Activated gamma-delta T cell (primary cell): ENCODE measurements around the gene CPT2.
A peak's percentile ranks its signal among the peaks of the same experiment; 100 is the strongest.

Experiments
- DNase-seq: peaks from one replicate; lab custom pipeline; 2025; lab: John Stamatoyannopoulos, UW
- total RNA-seq, 2 donors: gene quantifications; one replicate each; lab custom pipeline; 2026; lab: John Stamatoyannopoulos, UW

Gene CPT2
- total RNA-seq: 25.2 to 28.4 reads per million in 2 donors

DNA sequence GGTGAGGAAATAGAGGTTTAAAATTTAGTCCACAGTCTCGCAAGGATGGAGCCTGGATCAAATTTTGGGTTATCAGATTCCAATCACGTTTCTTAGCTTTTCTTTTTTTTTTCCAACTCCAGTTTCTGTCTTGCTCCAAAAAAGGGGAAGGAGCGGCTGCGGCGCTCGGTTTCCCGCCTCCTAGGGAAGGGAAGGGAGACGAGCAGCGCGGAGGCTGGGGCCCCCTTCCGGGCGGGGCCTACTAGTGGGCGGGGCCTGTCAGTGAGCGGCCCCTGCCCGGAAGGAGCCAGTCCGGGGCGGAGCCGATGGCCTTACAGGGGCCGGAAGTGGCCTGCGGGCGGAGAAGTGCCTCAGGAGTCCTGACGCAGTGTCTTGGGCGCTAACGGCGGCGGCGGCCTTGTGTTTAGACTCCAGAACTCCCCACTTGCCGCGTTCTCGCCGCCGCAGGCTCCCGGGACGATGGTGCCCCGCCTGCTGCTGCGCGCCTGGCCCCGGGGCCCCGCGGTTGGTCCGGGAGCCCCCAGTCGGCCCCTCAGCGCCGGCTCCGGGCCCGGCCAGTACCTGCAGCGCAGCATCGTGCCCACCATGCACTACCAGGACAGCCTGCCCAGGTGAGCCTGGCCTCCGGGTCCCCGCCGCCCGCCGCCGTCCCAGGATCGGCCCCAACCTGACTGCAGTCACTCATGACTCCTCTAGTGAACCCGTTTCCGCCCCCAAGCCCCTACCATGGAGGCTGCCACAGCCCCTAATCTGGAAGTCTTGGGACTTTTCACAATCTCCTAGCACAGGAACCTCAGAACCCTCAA is at the start of gene CPT2:
CPT2 (plus strand) TSS at position 340 of the 806 bp plus-strand sequence; CDS start at position 460, 120 bp downstream.
- peak; percentile 88 for DNase-seq

DNA sequence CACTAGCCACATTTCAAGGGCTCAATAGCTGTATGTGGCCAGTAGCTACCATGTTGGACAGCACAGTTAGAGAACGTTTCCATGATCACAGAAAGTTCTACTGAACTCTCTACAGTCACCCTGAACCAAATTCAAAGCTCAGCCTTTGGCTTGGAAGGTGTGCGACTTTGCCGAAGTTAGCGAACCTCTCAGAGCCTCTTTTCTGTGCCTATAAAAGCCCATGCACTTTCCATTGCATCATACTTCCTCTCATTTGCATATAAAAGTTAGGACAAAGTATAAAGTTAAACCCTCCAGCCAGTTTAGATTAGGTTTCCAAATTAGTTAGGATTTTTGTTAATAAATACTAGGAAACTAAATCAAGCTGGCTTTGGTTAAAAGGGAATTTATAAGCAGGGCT is 49.5 kb upstream of the CPT2 start:
- DNase-seq: no peak

DNA sequence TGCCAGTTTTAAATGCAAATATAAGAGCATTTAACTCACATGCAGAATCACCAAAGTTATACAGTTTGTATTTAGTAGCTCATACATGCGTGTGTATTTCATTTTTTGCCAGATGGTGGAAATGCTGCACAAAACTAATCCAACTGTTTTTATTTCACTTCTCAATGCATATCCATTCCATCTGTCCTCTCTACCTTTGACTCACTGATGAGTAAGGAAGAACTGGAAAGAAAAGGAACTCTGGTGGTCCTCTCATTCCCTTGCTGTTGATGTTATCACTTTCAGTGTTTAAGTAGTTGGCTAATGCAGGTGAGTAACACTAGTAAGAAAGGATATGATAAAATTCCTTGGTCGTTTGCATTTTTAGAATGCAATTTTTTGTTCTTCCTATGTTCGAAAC is 48.5 kb upstream of the CPT2 start:
- DNase-seq: no peak

DNA sequence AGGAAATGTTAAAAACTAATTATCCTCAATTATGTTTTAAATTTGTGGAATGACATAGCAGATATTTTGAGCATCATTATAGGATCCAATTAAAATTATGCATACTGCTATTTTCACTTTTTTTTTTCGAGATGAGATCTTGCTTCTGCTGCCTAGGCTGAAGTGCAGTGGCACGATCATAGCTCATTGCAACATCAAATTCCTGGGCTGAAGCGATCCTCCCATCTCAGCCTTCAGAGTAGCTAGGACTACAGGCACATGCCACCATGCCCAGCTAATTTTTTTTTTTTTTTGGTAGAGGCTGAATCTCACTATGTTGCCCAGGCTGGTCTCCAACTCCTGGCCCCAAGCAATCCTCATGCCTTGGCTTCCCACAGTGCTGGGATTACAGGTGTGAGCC is 42.9 kb upstream of the CPT2 start:
- DNase-seq: no peak

DNA sequence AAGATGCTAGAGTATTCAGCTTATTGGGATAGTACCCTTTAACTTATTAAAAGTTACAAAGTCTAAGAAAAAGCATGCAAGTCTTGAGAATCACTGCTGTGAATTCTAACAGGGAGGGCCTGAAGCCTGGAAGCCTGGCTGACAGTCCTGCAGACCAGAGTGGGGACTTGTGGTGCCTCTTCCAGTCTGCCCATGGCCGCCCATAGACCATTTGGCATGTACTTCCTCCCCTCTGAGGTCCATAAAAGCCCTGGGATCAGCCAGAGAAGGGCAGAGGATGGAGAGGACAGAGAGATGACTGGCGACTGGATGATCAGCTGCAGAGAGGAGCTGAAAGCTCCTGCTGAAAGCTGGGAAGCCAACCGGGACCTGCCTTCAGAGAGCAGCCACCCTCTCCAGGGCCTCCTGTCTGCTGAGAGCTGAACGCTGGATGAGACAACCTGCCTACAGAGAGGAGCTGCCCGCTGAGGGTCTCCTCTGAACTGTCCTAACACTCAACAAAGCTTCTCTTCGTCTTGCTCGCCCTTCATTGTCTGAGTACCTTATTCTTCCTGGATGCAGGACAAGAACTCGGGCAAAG is 41.7 kb upstream of the CPT2 start:
- no peak for DNase-seq

DNA sequence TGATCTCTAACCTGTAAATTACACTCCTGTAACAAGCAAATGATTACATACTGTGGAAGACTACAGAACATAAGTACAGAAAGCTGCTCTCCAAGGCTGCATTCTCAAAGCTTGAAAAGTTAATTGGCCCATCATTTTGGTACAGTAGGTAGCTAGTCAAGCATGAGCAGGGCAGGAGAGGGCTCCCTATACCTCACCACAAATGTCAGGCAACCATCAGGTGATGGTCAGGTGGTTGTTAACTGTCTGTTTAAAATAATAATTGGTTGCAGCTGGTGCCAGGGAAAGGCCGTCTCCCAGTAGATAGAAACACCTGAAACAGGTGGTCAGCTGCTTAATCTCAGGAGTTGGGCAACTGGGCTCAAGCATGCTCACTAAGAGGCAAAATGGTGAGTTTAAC is 41.1 kb upstream of the CPT2 start:
- DNase-seq: no peak

DNA sequence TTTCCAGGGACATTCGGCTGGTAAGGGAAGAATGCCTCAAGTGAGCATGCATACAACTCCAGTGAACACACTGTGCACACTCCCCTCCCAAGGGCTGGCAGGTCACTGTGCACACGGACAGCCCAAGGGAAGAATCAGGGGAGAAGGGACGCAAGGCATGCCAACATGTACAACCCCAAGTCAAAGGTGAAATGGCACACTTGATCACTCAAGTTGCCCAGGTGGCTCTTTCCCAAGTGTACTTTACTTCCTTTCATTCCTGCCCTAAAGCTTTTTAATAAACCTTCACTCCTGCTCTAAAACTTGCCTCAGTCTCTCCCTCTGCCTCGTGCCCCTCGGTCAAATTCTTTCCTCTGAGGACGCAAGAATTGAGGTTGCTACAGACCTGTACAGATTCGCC is 40.7 kb upstream of the CPT2 start:
- DNase-seq: no peak

DNA sequence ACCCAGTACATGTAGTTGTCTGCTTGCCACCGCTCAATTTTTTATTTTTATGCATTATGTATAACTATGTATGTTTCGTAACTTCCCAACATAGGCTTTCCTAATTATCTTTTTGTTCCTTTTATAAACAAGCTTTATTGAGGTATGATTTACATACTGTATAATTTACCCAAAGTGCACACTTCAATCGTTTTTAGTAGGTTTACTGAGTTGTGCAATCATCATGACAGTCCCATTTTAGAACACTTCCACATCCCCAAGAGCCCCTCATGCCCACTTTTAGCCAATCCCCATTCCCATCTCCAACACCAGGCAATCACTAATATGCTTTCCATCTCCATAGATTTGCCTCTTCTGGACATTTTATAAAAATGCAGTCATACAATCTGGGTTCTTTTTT is 39.8 kb upstream of the CPT2 start:
- no peak for DNase-seq

DNA sequence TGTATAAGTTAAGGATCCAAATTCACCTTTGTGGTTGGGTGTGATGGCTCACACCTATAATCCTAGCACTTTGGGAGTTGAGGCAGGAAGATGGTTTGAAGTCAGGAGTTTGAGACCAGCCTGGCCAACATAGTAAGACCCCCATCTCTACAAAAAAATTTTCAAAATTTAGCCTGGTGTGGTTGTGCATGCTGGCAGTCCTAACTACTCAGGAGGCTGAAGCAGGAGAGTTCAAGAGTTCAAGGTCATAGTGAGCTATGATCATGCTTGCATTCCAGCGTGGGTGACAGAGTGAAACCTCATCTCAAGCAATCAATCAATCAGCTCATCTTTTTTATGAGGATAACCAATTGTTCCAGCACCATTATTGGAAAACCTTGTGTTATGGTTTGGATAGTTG is 37.7 kb upstream of the CPT2 start:
- DNase-seq: no peak

DNA sequence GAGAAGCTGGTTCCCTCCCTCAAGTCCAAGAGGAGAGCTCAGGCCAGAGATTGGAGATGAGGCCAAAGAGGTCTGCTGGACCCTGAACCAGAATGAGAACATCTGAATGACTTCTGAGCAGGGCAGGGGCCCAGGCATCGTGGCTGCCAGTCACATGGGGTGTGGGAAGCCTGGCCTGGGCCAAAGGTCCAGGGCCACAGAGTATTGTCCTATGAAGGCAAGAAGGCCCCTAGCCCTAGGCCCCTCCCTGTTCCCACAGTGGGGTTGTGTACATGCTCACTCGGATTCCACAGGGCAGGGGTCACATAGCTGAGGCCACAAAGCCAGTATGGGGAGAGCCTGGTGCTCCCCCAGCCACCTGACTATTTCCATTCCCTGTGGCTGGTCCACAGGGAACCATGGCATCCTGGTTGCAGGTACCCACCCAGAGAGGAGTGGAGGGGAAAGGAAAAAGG is 35.7 kb upstream of the CPT2 start:
- DNase-seq: no peak

DNA sequence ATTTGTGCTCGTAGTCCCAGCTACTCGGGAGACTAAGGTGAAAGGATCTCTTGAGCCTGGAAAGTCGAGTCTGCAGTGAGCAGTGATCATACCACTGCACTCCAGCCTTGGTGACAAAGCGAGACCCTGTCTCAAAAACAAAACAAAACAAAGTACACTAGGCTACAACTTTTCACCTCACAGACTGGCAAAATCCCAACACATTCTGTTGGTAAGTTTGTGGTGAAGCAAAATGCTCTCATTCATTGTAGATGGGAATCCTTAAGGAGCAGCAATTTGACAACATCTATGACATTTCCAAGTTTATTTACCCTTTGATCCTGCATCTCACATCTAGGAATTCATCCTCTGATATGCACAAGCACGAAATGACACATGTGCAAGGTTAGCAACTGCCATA is 34.0 kb upstream of the CPT2 start:
- DNase-seq: no peak

DNA sequence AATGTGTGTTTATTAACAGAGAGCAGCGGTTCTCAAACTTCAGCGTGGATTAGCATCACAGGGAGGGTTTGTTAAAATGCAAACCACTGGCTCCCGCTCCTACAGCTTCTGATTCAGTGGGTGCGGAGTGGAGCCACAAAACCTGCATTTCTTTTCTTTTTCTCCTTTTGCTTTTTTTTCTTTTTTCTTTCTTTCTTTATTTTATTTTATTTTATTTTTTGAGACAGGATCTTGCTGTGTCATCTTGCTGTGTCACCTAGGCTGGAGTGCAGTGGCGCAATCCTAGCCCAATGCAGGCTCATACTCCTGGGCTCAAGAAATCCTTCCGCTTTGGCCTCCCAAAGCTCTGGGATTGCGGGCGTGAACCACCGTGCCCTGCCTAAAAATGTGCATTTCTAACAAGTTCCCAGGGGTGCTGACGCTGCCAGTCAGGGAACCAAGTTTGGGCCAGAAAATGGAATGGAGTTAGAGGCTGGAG is 33.3 kb upstream of the CPT2 start:
- no peak for DNase-seq

DNA sequence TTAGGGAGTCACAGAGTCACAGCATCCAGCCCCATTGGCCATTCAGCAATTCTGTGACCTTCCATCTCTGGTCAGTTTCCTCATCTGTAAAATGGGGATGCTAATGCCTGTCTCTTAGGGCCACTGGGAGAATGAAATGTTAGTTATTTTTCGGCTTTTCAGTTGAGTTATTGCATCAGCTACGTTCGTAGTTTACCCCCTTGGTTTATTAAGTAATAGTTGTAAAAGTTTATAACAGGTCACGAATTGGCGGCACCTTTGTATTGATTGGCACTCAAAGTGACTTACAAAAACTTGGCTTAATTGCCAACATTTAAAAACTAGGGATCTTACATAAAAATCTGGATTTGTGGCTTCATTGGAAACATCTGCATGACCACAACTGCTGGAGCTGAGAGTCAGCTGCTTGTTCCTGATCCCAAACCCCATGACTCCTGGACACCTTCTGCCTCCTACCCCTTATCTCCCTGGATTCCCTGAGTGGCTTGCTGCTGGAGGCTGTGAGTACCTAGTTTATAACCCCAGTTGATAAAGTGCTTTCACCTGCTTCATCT is 31.1 kb upstream of the CPT2 start:
- no peak for DNase-seq

DNA sequence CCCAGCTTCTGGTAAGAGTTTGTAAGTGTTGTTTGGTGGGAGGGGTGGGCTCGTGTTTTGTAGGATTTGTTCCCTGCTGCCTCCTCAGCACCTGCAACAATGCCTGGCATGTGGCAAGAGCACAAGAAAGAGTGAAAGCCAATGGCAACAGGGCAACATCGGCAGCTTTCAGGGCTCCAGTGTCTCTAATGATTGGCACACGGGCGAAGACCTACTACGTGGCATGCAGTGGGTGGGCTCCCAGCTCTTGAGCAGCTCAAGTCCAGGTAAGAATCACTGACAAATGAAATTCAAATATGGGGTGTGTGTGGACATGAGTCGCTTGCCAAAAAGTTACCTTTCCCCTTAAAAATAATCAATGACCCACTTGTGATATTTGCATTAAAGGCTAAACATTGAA is 30.3 kb upstream of the CPT2 start:
- no peak for DNase-seq

DNA sequence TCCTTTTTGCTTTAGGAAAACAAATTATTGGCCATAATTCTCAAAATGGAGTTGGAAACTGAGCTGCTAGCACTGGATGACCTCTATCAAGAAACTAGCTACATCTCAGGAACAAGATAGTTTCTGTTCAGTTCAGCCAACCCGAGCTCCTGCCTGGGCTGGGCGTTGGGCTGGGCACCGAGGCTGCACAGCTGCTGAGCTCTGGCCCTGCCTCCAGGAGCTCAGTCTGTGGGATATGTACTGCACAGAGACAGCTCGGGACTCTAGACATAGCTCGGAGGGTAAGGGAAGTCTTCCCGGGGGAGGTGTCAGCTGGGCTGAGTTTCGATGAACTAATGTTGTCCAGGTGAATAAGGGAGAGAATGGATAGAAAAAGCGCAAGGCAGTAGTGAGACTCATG is 29.7 kb upstream of the CPT2 start:
- no peak for DNase-seq

DNA sequence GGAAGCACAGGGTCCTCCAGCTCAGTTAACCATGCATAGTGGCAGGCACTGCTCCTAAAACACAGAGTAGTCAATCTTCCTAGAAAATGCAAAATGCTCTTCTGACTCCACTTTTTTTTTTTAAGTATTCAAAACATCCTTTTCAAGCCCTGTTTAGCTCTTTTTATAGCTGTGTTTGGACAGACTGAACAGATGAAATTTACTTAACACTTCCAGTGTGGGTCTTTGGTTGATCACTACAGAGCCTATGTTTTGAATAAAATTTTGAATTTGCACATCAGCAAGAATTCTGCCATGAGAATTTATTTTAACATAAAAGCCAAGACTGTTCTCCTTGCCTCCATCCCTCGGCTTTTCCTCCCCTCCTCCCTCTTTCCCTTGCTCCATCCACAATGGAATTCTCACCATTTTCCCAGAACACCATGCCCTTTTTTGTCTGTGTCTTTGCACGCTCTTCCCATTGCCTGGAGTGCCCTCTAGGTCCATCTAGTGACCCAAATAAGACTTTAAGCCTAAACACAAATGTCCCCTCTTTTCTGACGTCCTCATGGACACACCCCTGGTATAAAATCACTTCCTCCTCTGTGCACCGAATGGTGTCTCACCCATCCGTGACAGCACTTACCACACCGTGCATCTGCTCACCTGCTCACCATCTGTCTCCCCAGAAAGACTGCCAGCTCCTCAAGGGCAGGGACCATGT is 24.0 kb upstream of the CPT2 start:
- DNase-seq: no peak

DNA sequence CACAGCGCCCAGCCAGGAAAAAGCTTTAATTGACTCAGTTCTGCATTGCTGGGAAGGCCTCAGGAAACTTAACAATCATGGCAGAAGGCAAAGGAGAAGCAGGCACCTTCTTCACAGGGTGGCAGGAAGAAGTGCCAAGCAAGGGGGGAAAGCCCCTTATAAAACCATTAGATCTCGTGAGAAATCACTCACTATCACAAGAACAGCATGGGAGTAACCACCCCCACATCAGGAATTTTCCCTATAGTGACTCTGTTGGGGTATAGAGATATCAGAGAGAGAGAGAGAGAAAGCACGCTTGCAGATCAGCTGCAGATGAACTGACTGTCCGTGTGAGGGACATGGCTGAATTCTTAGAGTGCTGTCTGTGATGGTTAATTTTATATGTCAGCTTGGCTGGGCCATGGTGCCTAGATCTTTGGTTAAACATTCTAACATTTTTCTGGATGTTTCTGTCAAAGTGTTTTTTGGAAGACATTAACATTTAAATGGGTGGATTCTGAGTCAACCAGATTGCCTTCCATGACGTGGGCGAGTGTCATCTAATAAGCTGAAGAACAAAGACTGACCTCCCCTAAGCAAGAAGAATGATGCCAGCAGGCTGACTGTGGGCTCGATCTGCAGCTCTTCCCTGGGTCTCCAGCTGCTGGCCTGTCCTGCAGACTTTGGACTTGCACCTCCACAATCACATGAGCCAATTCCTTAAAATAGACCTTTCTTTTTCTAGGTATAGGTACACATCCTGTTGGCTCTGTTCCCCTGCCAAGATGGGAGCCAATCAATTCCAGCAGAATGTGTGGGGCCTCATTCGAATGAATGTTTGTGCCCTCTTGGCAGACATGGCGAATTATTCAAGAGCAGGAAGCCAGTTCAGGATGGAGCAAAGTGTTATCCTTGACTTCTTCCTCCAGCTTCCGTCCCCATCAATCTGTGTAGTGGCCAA is 21.4 kb upstream of the CPT2 start:
- DNase-seq: no peak

DNA sequence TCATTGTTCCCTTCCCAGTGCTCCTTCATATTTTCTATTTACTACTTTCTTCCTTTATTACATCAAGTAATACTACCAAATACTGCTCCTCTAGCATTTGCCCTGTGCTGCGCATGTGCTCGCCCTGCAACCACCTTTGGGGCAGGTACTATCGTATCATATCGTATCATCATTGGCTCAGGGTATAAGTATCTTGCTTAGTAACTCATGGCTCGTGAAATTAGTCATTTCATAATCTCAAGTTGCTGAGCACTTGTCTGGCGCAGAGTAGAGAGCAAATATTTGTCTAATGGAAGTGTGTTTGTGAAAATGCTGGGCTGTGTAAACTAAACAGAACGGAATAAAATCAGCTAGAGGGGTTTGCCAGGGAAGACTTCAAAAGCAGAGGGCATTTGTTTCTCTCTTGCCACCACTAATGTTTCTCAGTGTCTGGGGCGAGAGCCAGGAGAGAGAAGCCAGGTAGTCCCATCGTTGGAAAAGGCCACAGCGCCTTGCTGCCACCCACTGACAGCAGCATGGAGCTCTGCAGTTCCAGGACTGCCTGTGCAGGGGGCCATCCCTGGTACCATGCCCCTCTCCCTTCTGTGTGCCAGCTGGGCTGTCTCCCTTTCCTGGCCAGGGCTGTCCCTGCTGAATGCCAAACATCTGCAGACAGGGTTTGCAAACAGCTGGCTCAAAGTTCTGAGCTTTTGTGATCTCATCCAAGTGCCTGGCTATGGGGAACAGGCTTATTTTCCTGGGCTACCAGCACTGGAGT is 20.0 kb upstream of the CPT2 start:
- DNase-seq: no peak

DNA sequence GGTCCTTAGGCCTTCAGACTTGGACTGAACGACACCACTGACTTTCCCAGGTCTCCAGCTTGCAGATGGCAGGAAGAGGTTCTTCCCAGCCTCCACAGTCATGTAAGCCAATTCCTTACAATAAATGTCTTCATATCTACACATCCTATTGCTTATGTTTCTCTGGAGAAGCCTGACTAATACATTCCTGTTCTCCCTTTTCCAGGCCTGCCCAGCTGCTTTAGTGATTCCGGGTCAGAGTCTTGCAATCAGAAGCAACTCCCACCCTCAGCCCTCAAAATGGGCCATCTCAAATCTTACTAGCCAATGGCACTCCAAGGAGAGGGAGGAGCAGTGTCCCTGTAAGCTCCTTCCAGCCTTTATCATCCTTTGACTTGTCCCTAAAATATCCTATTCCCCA is 16.4 kb upstream of the CPT2 start:
- DNase-seq: no peak

DNA sequence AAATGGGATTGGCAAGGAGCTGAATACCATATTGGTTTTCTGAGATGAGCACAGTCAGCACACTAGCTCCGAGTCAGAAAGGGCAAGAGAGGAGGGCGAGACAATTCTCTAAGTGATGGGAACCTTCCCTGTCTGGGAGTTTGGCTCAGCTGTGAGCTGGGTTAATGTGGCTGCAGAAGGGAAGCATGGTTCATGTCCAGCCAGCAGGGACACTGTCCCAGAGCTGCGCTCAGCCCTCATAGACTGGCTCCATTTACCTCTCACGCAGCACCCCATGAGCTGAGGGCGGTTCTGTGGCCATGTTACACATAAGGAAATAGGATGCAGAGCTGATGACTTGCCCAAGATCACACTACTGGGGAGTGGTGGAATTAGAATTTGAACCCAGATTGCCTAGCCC is 15.7 kb upstream of the CPT2 start:
- DNase-seq: no peak

DNA sequence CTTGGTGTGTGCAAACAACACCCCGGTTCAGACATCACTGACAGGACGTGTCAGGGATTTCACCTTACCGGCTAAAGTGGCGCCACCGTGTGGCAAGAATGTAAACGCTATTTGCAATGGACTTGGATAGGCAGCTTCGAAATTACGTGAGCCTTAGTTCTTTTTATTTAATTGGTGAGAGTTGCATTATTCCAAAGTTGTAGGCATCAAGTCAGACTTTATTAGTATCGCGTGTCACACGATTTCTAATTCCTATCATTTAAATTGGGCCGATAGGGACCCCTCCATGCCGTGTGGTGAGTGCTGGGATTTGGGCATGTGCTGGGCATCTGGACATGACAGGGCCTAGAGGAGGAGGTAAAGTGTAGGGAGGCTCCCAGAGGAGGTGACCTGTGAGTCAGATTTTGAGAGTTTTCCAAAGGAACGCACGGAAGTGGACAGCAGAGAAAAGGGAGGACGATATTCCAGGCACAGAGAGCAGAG is 14.5 kb upstream of the CPT2 start:
- DNase-seq: no peak
